Measurements from ENCODE around the gene SUMO2.

DNA sequence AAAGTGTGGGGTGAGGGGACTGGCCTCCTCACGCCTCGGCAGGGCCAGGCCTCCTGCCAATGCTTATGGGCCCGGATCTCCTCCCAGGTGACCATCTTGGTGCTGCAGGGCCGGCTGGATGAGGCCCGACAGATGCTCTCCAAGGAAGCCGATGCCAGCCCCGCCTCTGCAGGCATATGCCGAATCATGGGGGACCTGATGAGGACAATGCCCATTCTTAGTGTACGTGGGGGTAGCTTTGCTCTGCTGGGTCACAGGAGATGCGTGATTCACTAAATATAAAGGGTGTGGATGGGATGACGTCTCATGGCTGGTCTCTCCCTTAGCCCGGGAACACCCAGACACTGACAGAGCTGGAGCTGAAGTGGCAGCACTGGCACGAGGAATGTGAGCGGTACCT, 42.3 kb upstream of the SUMO2 start:
- TF ChIP-seq, protein P1, sequence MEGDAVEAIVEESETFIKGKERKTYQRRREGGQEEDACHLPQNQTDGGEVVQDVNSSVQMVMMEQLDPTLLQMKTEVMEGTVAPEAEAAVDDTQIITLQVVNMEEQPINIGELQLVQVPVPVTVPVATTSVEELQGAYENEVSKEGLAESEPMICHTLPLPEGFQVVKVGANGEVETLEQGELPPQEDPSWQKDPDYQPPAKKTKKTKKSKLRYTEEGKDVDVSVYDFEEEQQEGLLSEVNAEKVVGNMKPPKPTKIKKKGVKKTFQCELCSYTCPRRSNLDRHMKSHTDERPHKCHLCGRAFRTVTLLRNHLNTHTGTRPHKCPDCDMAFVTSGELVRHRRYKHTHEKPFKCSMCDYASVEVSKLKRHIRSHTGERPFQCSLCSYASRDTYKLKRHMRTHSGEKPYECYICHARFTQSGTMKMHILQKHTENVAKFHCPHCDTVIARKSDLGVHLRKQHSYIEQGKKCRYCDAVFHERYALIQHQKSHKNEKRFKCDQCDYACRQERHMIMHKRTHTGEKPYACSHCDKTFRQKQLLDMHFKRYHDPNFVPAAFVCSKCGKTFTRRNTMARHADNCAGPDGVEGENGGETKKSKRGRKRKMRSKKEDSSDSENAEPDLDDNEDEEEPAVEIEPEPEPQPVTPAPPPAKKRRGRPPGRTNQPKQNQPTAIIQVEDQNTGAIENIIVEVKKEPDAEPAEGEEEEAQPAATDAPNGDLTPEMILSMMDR (conservative IDR thresholded peaks at IDR 0.05; ENCODE audit: low read depth in 2 of 2) = no peak
- TF ChIP-seq EZH2 (IDR thresholded peaks at IDR 0.05; ENCODE audit: low read depth, unreplicated experiment) (no peak), POLR2AphosphoS5 (IDR thresholded peaks at IDR 0.05; ENCODE audit: low read depth) (no peak), CREB1 (CRISPR knock-in tag; IDR thresholded peaks at IDR 0.05; ENCODE audit: low read depth) (no peak), EZH2phosphoT487 (IDR thresholded peaks at IDR 0.05; ENCODE audit: unreplicated experiment) (no peak), ZNF331 (CRISPR knock-in tag; IDR thresholded peaks at IDR 0.05; ENCODE audit: low read depth) (no peak), NANOG (IDR thresholded peaks at IDR 0.05; ENCODE audit: borderline replicate concordance) (no peak), ZNF114 (CRISPR knock-in tag; IDR thresholded peaks at IDR 0.05) (no peak), STAT1 (IDR thresholded peaks at IDR 0.05; ENCODE audit: unreplicated experiment) (no peak), JUNB (IDR thresholded peaks at IDR 0.05; ENCODE audit: unreplicated experiment) (no peak)
- TF ChIP-seq, protein P2, sequence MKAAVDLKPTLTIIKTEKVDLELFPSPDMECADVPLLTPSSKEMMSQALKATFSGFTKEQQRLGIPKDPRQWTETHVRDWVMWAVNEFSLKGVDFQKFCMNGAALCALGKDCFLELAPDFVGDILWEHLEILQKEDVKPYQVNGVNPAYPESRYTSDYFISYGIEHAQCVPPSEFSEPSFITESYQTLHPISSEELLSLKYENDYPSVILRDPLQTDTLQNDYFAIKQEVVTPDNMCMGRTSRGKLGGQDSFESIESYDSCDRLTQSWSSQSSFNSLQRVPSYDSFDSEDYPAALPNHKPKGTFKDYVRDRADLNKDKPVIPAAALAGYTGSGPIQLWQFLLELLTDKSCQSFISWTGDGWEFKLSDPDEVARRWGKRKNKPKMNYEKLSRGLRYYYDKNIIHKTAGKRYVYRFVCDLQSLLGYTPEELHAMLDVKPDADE (IDR thresholded peaks at IDR 0.05) = no peak
- TF ChIP-seq, protein P3, sequence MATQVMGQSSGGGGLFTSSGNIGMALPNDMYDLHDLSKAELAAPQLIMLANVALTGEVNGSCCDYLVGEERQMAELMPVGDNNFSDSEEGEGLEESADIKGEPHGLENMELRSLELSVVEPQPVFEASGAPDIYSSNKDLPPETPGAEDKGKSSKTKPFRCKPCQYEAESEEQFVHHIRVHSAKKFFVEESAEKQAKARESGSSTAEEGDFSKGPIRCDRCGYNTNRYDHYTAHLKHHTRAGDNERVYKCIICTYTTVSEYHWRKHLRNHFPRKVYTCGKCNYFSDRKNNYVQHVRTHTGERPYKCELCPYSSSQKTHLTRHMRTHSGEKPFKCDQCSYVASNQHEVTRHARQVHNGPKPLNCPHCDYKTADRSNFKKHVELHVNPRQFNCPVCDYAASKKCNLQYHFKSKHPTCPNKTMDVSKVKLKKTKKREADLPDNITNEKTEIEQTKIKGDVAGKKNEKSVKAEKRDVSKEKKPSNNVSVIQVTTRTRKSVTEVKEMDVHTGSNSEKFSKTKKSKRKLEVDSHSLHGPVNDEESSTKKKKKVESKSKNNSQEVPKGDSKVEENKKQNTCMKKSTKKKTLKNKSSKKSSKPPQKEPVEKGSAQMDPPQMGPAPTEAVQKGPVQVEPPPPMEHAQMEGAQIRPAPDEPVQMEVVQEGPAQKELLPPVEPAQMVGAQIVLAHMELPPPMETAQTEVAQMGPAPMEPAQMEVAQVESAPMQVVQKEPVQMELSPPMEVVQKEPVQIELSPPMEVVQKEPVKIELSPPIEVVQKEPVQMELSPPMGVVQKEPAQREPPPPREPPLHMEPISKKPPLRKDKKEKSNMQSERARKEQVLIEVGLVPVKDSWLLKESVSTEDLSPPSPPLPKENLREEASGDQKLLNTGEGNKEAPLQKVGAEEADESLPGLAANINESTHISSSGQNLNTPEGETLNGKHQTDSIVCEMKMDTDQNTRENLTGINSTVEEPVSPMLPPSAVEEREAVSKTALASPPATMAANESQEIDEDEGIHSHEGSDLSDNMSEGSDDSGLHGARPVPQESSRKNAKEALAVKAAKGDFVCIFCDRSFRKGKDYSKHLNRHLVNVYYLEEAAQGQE (IDR thresholded peaks at IDR 0.05; ENCODE audit: unreplicated experiment) = no peak
- TF ChIP-seq, protein P4, sequence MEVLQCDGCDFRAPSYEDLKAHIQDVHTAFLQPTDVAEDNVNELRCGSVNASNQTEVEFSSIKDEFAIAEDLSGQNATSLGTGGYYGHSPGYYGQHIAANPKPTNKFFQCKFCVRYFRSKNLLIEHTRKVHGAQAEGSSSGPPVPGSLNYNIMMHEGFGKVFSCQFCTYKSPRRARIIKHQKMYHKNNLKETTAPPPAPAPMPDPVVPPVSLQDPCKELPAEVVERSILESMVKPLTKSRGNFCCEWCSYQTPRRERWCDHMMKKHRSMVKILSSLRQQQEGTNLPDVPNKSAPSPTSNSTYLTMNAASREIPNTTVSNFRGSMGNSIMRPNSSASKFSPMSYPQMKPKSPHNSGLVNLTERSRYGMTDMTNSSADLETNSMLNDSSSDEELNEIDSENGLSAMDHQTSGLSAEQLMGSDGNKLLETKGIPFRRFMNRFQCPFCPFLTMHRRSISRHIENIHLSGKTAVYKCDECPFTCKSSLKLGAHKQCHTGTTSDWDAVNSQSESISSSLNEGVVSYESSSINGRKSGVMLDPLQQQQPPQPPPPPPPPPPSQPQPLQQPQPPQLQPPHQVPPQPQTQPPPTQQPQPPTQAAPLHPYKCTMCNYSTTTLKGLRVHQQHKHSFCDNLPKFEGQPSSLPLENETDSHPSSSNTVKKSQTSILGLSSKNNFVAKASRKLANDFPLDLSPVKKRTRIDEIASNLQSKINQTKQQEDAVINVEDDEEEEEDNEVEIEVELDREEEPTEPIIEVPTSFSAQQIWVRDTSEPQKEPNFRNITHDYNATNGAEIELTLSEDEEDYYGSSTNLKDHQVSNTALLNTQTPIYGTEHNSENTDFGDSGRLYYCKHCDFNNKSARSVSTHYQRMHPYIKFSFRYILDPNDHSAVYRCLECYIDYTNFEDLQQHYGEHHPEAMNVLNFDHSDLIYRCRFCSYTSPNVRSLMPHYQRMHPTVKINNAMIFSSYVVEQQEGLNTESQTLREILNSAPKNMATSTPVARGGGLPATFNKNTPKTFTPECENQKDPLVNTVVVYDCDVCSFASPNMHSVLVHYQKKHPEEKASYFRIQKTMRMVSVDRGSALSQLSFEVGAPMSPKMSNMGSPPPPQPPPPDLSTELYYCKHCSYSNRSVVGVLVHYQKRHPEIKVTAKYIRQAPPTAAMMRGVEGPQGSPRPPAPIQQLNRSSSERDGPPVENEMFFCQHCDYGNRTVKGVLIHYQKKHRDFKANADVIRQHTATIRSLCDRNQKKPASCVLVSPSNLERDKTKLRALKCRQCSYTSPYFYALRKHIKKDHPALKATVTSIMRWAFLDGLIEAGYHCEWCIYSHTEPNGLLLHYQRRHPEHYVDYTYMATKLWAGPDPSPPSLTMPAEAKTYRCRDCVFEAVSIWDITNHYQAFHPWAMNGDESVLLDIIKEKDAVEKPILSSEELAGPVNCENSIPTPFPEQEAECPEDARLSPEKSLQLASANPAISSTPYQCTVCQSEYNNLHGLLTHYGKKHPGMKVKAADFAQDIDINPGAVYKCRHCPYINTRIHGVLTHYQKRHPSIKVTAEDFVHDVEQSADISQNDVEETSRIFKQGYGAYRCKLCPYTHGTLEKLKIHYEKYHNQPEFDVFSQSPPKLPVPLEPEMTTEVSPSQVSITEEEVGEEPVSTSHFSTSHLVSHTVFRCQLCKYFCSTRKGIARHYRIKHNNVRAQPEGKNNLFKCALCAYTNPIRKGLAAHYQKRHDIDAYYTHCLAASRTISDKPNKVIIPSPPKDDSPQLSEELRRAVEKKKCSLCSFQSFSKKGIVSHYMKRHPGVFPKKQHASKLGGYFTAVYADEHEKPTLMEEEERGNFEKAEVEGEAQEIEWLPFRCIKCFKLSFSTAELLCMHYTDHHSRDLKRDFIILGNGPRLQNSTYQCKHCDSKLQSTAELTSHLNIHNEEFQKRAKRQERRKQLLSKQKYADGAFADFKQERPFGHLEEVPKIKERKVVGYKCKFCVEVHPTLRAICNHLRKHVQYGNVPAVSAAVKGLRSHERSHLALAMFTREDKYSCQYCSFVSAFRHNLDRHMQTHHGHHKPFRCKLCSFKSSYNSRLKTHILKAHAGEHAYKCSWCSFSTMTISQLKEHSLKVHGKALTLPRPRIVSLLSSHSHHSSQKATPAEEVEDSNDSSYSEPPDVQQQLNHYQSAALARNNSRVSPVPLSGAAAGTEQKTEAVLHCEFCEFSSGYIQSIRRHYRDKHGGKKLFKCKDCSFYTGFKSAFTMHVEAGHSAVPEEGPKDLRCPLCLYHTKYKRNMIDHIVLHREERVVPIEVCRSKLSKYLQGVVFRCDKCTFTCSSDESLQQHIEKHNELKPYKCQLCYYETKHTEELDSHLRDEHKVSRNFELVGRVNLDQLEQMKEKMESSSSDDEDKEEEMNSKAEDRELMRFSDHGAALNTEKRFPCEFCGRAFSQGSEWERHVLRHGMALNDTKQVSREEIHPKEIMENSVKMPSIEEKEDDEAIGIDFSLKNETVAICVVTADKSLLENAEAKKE (CRISPR knock-in tag; IDR thresholded peaks at IDR 0.05) = no peak

All from GM23338 (cell line).